Parathyroid adenoma (tissue), 2 donors: Measurements from ENCODE around the gene PPP4R2.

ENCODE experiments used
- H2AFZ ChIP-seq: fragments of 300-600 bp; sonication (generic); one replicate; pipeline ENCODE4 v1.7.0; 2017; ENCODE audit warnings: antibody characterized with exemption, mild to moderate bottlenecking
- H3K27ac ChIP-seq: fragments of 300-600 bp; sonication (generic); one replicate; pipeline ENCODE4 v1.7.0; 2017
- H3K27me3 ChIP-seq: fragments of 300-600 bp; sonication (generic); one replicate; pipeline ENCODE4 v1.7.0; 2017; ENCODE audit warnings: low read length; ENCODE audit not compliant: control insufficient read depth, insufficient read depth
- H3K36me3 ChIP-seq: fragments of 300-600 bp; sonication (generic); one replicate; pipeline ENCODE4 v1.7.0; 2017; ENCODE audit warnings: low read length; ENCODE audit not compliant: control insufficient read depth, insufficient read depth
- H3K4me1 ChIP-seq: fragments of 300-600 bp; sonication (generic); one replicate; pipeline ENCODE4 v1.7.0; 2017; ENCODE audit warnings: control low read depth
- H3K4me2 ChIP-seq: fragments of 300-600 bp; sonication (generic); one replicate; pipeline ENCODE4 v1.7.0; 2017; ENCODE audit warnings: low read length
- H3K4me3 ChIP-seq: fragments of 300-600 bp; sonication (generic); one replicate; pipeline ENCODE4 v1.7.0; 2017; ENCODE audit warnings: low read depth, low read length
- H3K79me2 ChIP-seq: fragments of 300-600 bp; sonication (generic); one replicate; pipeline ENCODE4 v1.7.0; 2017; ENCODE audit warnings: control low read depth
- H3K9ac ChIP-seq: fragments of 300-600 bp; sonication (generic); one replicate; pipeline ENCODE4 v1.7.0; 2017; ENCODE audit warnings: mild to moderate bottlenecking
- H3K9me3 ChIP-seq: fragments of 300-600 bp; sonication (generic); one replicate; pipeline ENCODE4 v1.7.0; 2017; ENCODE audit warnings: low read length; ENCODE audit not compliant: control insufficient read depth
- TF ChIP-seq, protein P1 (sequence below): fragments of 300-600 bp; sonication (generic); IDR thresholded peaks from one replicate; pipeline ENCODE4 v1.7.0; 2017; ENCODE audit warnings: antibody characterized with exemption, mild to moderate bottlenecking
- donor health status: primary hyperparathyroidism.

PPP4R2 gene

GRCh38 chr3:73071952-73072351 is 75.3 kb downstream of the PPP4R2 start:
- H3K9ac ChIP-seq = no peak overlapping the region
- no peaks in the 10 kb centered on the region for H3K79me2 ChIP-seq
- H3K27ac ChIP-seq = no peak overlapping the region
- no peak overlapping the region for H3K4me2 ChIP-seq
- H3K4me3 ChIP-seq = no peak overlapping the region
- H2AFZ ChIP-seq = no peak overlapping the region
- H3K9me3 ChIP-seq = no peaks in the 10 kb centered on the region
- H3K36me3 ChIP-seq = no peaks in the 10 kb centered on the region
- H3K4me1 ChIP-seq = no peaks in the 10 kb centered on the region
- no peaks in the 10 kb centered on the region for H3K27me3 ChIP-seq
- TF ChIP-seq, protein P1, sequence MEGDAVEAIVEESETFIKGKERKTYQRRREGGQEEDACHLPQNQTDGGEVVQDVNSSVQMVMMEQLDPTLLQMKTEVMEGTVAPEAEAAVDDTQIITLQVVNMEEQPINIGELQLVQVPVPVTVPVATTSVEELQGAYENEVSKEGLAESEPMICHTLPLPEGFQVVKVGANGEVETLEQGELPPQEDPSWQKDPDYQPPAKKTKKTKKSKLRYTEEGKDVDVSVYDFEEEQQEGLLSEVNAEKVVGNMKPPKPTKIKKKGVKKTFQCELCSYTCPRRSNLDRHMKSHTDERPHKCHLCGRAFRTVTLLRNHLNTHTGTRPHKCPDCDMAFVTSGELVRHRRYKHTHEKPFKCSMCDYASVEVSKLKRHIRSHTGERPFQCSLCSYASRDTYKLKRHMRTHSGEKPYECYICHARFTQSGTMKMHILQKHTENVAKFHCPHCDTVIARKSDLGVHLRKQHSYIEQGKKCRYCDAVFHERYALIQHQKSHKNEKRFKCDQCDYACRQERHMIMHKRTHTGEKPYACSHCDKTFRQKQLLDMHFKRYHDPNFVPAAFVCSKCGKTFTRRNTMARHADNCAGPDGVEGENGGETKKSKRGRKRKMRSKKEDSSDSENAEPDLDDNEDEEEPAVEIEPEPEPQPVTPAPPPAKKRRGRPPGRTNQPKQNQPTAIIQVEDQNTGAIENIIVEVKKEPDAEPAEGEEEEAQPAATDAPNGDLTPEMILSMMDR = no peak

- no peak overlapping the region for H2AFZ ChIP-seq
- H3K27me3 ChIP-seq = no peaks in the 10 kb centered on the region
- no peak overlapping the region for H3K27ac ChIP-seq
- TF ChIP-seq, protein P1 = no peak
- no peak overlapping the region for H3K4me3 ChIP-seq
- no peak overlapping the region for H3K9ac ChIP-seq
- no peaks in the 10 kb centered on the region for H3K9me3 ChIP-seq
- no peaks in the 10 kb centered on the region for H3K79me2 ChIP-seq
- no peaks in the 10 kb centered on the region for H3K36me3 ChIP-seq
- no peaks in the 10 kb centered on the region for H3K4me1 ChIP-seq
- no peak overlapping the region for H3K4me2 ChIP-seq
Measured at GRCh38 chr3:73072634-73073033, 76.0 kb downstream of the PPP4R2 start.

DNA sequence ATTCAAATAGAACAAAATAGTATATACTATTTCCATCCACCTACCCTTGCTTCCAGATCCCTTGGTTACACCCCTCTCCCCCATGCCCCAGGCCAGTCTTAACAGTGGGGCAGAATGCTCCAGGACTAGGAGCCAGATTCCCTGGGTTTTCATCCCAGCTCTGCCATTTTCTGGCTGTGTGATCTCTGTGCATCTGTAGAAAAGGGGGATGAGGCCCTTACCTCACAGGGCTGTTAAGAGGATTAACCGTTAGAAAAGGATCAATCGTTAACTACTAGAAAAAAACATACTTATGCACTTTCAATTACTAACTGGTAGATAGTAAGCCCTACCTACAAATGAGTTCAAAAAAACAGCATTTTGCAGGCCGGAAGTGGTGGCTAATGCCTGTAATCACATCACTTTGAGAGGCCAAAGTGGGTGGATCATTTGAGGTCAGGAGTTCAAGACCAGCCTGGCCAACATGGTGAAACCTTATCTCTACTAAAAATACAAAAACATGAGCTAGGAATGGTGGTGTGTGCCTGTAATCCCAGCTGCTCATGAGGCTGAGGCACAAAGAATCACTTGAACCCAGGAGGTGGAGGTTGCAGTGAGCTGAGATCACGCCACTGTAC is 76.6 kb downstream of the PPP4R2 start:
- Histone ChIP-seq H3K27me3 (no peaks in the 10 kb centered on the region), H3K27ac (no peak overlapping the region)

GRCh38 chr3:73074781-73075180 is 78.2 kb downstream of the PPP4R2 start:
- no peaks in the 10 kb centered on the region for H3K27me3 ChIP-seq
- H2AFZ ChIP-seq = no peak overlapping the region
- H3K4me1 ChIP-seq = no peaks in the 10 kb centered on the region
- H3K9me3 ChIP-seq = no peaks in the 10 kb centered on the region
- no peak overlapping the region for H3K27ac ChIP-seq
- TF ChIP-seq, protein P1 = no peak
- H3K79me2 ChIP-seq = no peaks in the 10 kb centered on the region
- no peak overlapping the region for H3K4me2 ChIP-seq
- H3K36me3 ChIP-seq = no peaks in the 10 kb centered on the region
- no peak overlapping the region for H3K4me3 ChIP-seq
- H3K9ac ChIP-seq = no peak overlapping the region

More for the DNA sequence above, 76.6 kb downstream of the PPP4R2 start:
- Histone ChIP-seq H2AFZ (no peak overlapping the region), H3K4me3 (no peak overlapping the region), H3K9ac (no peak overlapping the region), H3K36me3 (no peaks in the 10 kb centered on the region), H3K79me2 (no peaks in the 10 kb centered on the region), H3K9me3 (no peaks in the 10 kb centered on the region), H3K4me2 (no peak overlapping the region), H3K4me1 (no peaks in the 10 kb centered on the region)
- TF ChIP-seq, protein P1 = no peak

DNA sequence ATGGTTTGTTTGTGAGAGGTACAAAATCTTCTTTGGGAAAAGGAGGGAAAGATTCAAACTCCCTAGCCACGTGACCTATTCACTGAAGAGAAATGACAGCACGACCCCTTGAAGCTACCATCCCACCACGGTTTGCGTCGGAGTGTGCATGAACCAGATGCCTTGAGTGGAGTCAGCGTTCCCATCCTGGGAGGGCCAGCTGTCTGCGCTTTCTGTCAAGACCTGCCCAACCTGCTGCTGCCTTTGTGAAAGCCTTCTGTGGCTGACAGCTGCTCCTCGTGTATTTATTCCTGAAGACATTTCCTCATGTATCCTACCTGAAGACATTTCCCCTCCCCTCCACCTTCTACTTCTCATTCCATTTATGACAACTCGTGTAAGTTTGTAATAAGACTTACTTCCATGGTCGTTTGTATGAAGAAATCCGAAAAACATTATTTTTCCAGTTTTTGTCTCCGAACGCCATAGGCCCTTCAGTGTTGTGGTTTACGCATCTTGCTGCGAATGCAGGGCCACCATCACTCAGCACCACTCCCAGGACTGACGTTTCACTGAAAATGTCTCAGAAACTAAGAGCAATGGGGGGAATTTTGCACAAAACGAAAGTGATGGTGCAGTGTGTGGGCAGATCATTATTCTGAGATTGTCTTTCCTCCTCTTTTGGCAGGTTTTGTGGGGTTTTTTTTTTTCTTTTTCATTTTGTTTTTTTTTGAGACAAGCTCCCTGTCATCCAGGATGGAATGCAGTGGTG is 83.8 kb downstream of the PPP4R2 start:
- TF ChIP-seq, protein P1 = no peak
- Histone ChIP-seq H3K4me1 (no peaks in the 10 kb centered on the region), H3K4me3 (no peak overlapping the region), H3K36me3 (no peaks in the 10 kb centered on the region), H3K27me3 (no peaks in the 10 kb centered on the region), H3K79me2 (no peaks in the 10 kb centered on the region), H2AFZ (no peak overlapping the region), H3K9me3 (no peaks in the 10 kb centered on the region), H3K4me2 (no peak overlapping the region), H3K27ac (no peak overlapping the region), H3K9ac (no peak overlapping the region)
